Spleen (tissue), 7 donors: ENCODE data around the gene RAPGEF4.

Experiments used
- POLR2A ChIP-seq, 3 donors: fragments of 450-650 bp; IDR thresholded peaks; one replicate each; pipeline ENCODE4 v1.5.1; 2017; ENCODE audit warnings: antibody characterized with exemption in 3 of 3, mild to moderate bottlenecking in 1 of 3
- TF ChIP-seq, protein P1 (sequence below), 11 experiments: fragments of 200-600 bp in 7 of 11; fragments of 450-650 bp in 4 of 11; sonication (generic) in 4 of 11; IDR thresholded peaks in 8 of 11; conservative IDR thresholded peaks in 3 of 11; 1 replicate in 7 of 11; 2 replicates in 4 of 11; pipeline versions ENCODE4 v1.4.0 to v1.8.0; 2016 to 2021; ENCODE audit warnings: antibody characterized with exemption in 11 of 11, inconsistent platforms in 4 of 11, mild to moderate bottlenecking in 1 of 11
- donor health status: DM: no; HTN: no; CAD: no; lungs with moderate emphysema.
- donor health status: DM: no; HTN: no; CAD: no.
- donor health status: DM: no; HTN: no; CAD: no.

DNA sequence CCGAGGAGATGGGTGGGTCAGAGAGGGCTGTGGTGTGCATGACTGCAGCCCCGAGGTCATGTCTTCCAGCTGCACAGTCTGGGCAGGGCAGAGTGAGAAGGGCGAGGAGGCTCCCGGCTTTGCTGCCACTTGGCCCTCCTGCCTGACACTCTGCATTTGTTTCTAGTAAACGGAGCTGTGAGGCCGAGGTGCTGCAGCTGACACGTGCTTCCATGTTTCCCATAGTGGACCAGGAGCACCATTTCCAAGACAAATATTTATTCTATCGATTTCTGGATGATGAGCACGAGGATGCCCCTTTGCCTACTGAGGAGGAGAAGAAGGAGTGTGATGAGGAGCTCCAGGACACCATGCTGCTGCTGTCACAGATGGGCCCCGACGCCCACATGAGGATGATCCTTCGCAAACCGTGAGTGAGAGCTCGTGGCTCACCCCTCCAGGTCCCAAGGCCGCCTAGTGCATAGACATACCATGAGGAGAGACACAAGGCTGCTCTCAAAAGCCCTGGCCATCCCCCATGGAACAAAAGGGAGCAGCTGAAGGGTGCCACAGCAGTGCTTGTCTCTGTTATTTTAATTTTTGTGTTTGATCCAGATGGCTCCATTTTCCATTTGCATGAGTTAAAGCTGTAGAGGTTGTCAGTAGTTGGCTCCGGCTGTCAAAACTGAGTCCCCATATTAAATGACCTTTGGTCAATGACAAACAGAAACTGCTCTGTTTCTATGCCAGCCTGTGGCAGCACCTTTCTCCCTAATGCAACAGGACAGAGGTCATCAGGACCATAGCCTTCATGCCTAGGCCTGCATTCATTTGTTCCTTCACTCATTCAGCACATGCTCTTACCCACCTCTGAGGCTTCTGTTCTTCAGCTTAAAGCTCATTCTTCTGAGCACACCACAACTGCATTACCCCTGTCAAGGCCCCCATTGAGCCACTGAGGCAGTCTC, 231.7 kb downstream of the RAPGEF4 start:
- TF ChIP-seq, protein P1, sequence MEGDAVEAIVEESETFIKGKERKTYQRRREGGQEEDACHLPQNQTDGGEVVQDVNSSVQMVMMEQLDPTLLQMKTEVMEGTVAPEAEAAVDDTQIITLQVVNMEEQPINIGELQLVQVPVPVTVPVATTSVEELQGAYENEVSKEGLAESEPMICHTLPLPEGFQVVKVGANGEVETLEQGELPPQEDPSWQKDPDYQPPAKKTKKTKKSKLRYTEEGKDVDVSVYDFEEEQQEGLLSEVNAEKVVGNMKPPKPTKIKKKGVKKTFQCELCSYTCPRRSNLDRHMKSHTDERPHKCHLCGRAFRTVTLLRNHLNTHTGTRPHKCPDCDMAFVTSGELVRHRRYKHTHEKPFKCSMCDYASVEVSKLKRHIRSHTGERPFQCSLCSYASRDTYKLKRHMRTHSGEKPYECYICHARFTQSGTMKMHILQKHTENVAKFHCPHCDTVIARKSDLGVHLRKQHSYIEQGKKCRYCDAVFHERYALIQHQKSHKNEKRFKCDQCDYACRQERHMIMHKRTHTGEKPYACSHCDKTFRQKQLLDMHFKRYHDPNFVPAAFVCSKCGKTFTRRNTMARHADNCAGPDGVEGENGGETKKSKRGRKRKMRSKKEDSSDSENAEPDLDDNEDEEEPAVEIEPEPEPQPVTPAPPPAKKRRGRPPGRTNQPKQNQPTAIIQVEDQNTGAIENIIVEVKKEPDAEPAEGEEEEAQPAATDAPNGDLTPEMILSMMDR (IDR thresholded peaks at IDR 0.05 in 8 of 11, conservative IDR thresholded peaks at IDR 0.05 in 3 of 11) = no peak
- TF ChIP-seq POLR2A (IDR thresholded peaks at IDR 0.05) = no peak
